ENCODE measurements around the gene CCNB2.

CCNB2 gene

GRCh38 chr15:59150185-59150584 lies 45.2 kb downstream of the CCNB2 start:
- Histone ChIP-seq H3K9me2 (replicated peaks; ENCODE audit: insufficient read depth, low read length) (no peaks in the 10 kb centered on the region), H3K79me2 (ENCODE audit: insufficient read depth, low read length) (0 out of 2 replicates have a peak, but pooled peaks cover 3% of the 10 kb centered on the region), H3K9ac (ENCODE audit: low read length) (no peak overlapping the region), H3F3A (ENCODE audit: insufficient read depth) (peaks cover 21% of the 10 kb centered on the region), H3K27ac (ENCODE audit: low read depth, low read length) (no peak overlapping the region), H4K20me1 (ENCODE audit: low read depth, low read length) (0 out of 2 replicates have a peak, but pooled peaks cover 3% of the 10 kb centered on the region), H3K4me2 (ENCODE audit: low read depth, low read length, poor library complexity, severe bottlenecking) (no peak overlapping the region), H3K9me3 (ENCODE audit: insufficient read depth, low read length) (no peaks in the 10 kb centered on the region), H3K27me3 (ENCODE audit: low read length) (no peaks in the 10 kb centered on the region), H2AFZ (ENCODE audit: low read depth, low read length, severe bottlenecking) (no peak overlapping the region), H3K36me3 (ENCODE audit: low read length) (peaks cover 48% of the 10 kb centered on the region), H3K4me3 (ENCODE audit: insufficient read depth, low read length, poor library complexity, severe bottlenecking) (no peak overlapping the region)
- TF ChIP-seq EZH2phosphoT487 (conservative IDR thresholded peaks at IDR 0.05; ENCODE audit: low read length) = no peak
- no peak for TF ChIP-seq CTCF (IDR thresholded peaks at IDR 0.05; ENCODE audit: insufficient read depth, low read length, poor library complexity, severe bottlenecking)

- TF ChIP-seq CTCF (IDR thresholded peaks at IDR 0.05; ENCODE audit: insufficient read depth, low read length, poor library complexity, severe bottlenecking) (no peak), EZH2phosphoT487 (conservative IDR thresholded peaks at IDR 0.05; ENCODE audit: low read length) (no peak)
- Histone ChIP-seq H3K79me2 (ENCODE audit: insufficient read depth, low read length) (no peaks in the 10 kb centered on the region; the same call in 1 of the 2 replicates), H4K20me1 (ENCODE audit: low read depth, low read length) (no peaks in the 10 kb centered on the region), H3K27ac (ENCODE audit: low read depth, low read length) (no peak overlapping the region), H3F3A (ENCODE audit: insufficient read depth) (peaks cover 26% of the 10 kb centered on the region), H3K9me2 (replicated peaks; ENCODE audit: insufficient read depth, low read length) (no peaks in the 10 kb centered on the region), H3K4me3 (ENCODE audit: insufficient read depth, low read length, poor library complexity, severe bottlenecking) (no peak overlapping the region), H3K9me3 (ENCODE audit: insufficient read depth, low read length) (no peaks in the 10 kb centered on the region), H3K9ac (ENCODE audit: low read length) (no peak overlapping the region), H3K27me3 (ENCODE audit: low read length) (no peaks in the 10 kb centered on the region), H3K36me3 (ENCODE audit: low read length) (peaks cover 54% of the 10 kb centered on the region), H3K4me2 (ENCODE audit: low read depth, low read length, poor library complexity, severe bottlenecking) (no peak overlapping the region), H2AFZ (ENCODE audit: low read depth, low read length, severe bottlenecking) (no peak overlapping the region)
These were observed 47.9 kb downstream of the CCNB2 start for GRCh38 chr15:59152694-59153450.

- H4K20me1 ChIP-seq (ENCODE audit: low read depth, low read length) = no peaks in the 10 kb centered on the region
- H3K27me3 ChIP-seq (ENCODE audit: low read length) = no peaks in the 10 kb centered on the region
- H3K36me3 ChIP-seq (ENCODE audit: low read length) = peaks cover 58% of the 10 kb centered on the region
- H3K4me3 ChIP-seq (ENCODE audit: insufficient read depth, low read length, poor library complexity, severe bottlenecking) = no peak overlapping the region
- no peak overlapping the region for H3K9ac ChIP-seq (ENCODE audit: low read length)
- H3K4me2 ChIP-seq (ENCODE audit: low read depth, low read length, poor library complexity, severe bottlenecking) = no peak overlapping the region
- no peaks in the 10 kb centered on the region for H3K9me2 ChIP-seq (replicated peaks; ENCODE audit: insufficient read depth, low read length)
- no peaks in the 10 kb centered on the region; the same call in 1 of the 2 replicates for H3K79me2 ChIP-seq (ENCODE audit: insufficient read depth, low read length)
- no peak overlapping the region for H2AFZ ChIP-seq (ENCODE audit: low read depth, low read length, severe bottlenecking)
- no peaks in the 10 kb centered on the region for H3K9me3 ChIP-seq (ENCODE audit: insufficient read depth, low read length)
- TF ChIP-seq CTCF (IDR thresholded peaks at IDR 0.05; ENCODE audit: insufficient read depth, low read length, poor library complexity, severe bottlenecking) (no peak), EZH2phosphoT487 (conservative IDR thresholded peaks at IDR 0.05; ENCODE audit: low read length) (no peak)
- H3K27ac ChIP-seq (ENCODE audit: low read depth, low read length) = no peak overlapping the region
- H3F3A ChIP-seq (ENCODE audit: insufficient read depth) = peaks cover 21% of the 10 kb centered on the region
These were observed 48.5 kb downstream of the CCNB2 start for GRCh38 chr15:59153466-59153865.
